SK-N-SH treated with all-trans-retinoic acid at 6 μM for 48 hours (cell line): ENCODE results near the gene CRIP2.

ENCODE experiments used
- ISL1 ChIP-seq: fragments of 250-450 bp; sonication (Bioruptor Pico); IDR thresholded peaks from 2 replicates; pipeline ENCODE4 v2.1.2; 2022; ENCODE audit warnings: mild to moderate bottlenecking, moderate library complexity
- ZFP3 ChIP-seq: fragments of 250-450 bp; sonication (Bioruptor Pico); IDR thresholded peaks from 2 replicates; pipeline ENCODE4 v1.5.0; 2020; ENCODE audit warnings: mild to moderate bottlenecking, moderate library complexity
- ZNF565 ChIP-seq: fragments of 450-650 bp; formaldehyde crosslinking; conservative IDR thresholded peaks from 2 replicates; pipeline ENCODE4 v1.5.0; 2020; ENCODE audit warnings: low read depth, mild to moderate bottlenecking, moderate library complexity
- ZNF8 ChIP-seq: fragments of 450-650 bp; formaldehyde crosslinking; IDR thresholded peaks from 2 replicates; pipeline ENCODE4 v1.5.0; 2020; ENCODE audit warnings: mild to moderate bottlenecking, moderate library complexity
- TF ChIP-seq, protein P1 (sequence below): fragments of 250-450 bp; sonication (Bioruptor Pico); IDR thresholded peaks from 2 replicates; pipeline ENCODE4 v1.5.1; 2020; ENCODE audit warnings: low read depth, mild to moderate bottlenecking, moderate library complexity

DNA sequence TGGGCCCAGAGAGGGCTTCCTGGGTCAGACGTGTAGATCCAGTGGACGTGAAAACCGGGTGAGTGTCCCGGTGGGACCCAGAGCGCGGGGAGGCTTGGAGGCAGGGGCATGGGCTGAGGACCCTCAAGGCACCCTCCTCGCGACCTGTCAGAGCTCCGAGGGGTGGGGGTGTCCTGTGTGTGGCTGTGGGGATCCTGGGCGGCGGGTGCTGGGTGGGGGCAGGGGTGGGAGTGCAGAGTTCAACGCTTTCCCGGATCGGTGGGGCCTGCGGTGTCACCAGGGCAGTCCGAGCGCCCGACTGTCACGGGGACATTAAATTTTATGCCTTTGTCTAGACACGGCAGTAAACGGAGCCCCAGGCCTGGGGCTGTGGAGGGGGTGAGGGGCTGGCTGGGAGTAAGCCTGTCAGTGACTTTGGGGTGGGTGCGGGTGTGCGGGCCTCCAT lies 52.8 kb downstream of the CRIP2 start:
- TF ChIP-seq ZNF565 (CRISPR knock-in tag): no peak
- TF ChIP-seq ZNF8 (CRISPR knock-in tag): no peak
- no peak for TF ChIP-seq ZFP3 (CRISPR knock-in tag)
- TF ChIP-seq, protein P1, sequence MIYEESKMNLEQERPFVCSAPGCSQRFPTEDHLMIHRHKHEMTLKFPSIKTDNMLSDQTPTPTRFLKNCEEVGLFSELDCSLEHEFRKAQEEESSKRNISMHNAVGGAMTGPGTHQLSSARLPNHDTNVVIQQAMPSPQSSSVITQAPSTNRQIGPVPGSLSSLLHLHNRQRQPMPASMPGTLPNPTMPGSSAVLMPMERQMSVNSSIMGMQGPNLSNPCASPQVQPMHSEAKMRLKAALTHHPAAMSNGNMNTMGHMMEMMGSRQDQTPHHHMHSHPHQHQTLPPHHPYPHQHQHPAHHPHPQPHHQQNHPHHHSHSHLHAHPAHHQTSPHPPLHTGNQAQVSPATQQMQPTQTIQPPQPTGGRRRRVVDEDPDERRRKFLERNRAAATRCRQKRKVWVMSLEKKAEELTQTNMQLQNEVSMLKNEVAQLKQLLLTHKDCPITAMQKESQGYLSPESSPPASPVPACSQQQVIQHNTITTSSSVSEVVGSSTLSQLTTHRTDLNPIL (CRISPR knock-in tag): no peak
- TF ChIP-seq ISL1: no peak
